Smooth muscle cell (in vitro differentiated cells): Measurements from ENCODE around the gene DACT2. TPM values are rescaled to one million over a fixed set of nuclear protein-coding genes. Genes with fewer than 3 reads are reported as not detected.

Source experiments
- DNase-seq: peaks from one replicate; lab custom pipeline; 2025; ENCODE audit not compliant: unreplicated experiment; lab: John Stamatoyannopoulos, UW
- H2AFZ ChIP-seq: fragments of 200-600 bp; sonication (generic); 2 replicates; pipeline ENCODE4 v1.6.0; 2016; ENCODE audit warnings: antibody characterized with exemption, low read depth, mild to moderate bottlenecking
- H3F3A ChIP-seq: fragments of 200-600 bp; sonication (generic); 2 replicates; pipeline ENCODE4 v1.6.0; 2017; ENCODE audit warnings: antibody characterized with exemption, low read depth
- H3K27ac ChIP-seq: fragments of 200-600 bp; sonication (generic); 2 replicates; pipeline ENCODE4 v1.5.1; 2016; ENCODE audit warnings: low read depth, mild to moderate bottlenecking
- H3K27me3 ChIP-seq: fragments of 200-600 bp; sonication (generic); 2 replicates; pipeline ENCODE4 v1.6.1; 2016; ENCODE audit warnings: low read depth, mild to moderate bottlenecking
- H3K36me3 ChIP-seq: fragments of 200-600 bp; sonication (generic); 2 replicates; pipeline ENCODE4 v1.5.1; 2016; ENCODE audit warnings: low read depth
- H3K4me1 ChIP-seq: fragments of 200-600 bp; sonication (generic); 2 replicates; pipeline ENCODE4 v1.5.1; 2016; ENCODE audit warnings: low read depth
- H3K4me2 ChIP-seq: fragments of 200-600 bp; sonication (generic); 2 replicates; pipeline ENCODE4 v1.6.0; 2016; ENCODE audit warnings: mild to moderate bottlenecking
- H3K4me3 ChIP-seq: fragments of 200-600 bp; sonication (generic); 2 replicates; pipeline ENCODE4 v1.5.1; 2016; ENCODE audit warnings: mild to moderate bottlenecking
- H3K79me2 ChIP-seq: fragments of 200-600 bp; sonication (generic); 2 replicates; pipeline ENCODE4 v1.6.0; 2016; ENCODE audit warnings: low read depth, mild to moderate bottlenecking
- H3K9ac ChIP-seq: fragments of 200-600 bp; sonication (generic); 2 replicates; pipeline ENCODE4 v1.6.0; 2016; ENCODE audit warnings: low read depth
- H3K9me3 ChIP-seq: fragments of 200-600 bp; sonication (generic); replicated peaks from 2 replicates; pipeline ENCODE4 v1.5.1; 2016; ENCODE audit warnings: low read depth
- H4K20me1 ChIP-seq: fragments of 200-600 bp; sonication (generic); 2 replicates; pipeline ENCODE4 v1.6.0; 2016; ENCODE audit warnings: low read depth
- CTCF ChIP-seq: fragments of 200-600 bp; sonication (generic); IDR thresholded peaks from 2 replicates; pipeline ENCODE4 v1.5.1; 2017; ENCODE audit warnings: borderline replicate concordance, mild to moderate bottlenecking, antibody characterized with exemption; ENCODE audit not compliant: insufficient read depth, poor library complexity, severe bottlenecking
- WGBS: methylation state at CpG from one replicate; pipeline ENCODE4 v1.1.7; 2016; ENCODE audit warnings: low lambda C conversion rate; 5-methylcytosine and 5-hydroxymethylcytosine counted together
- polyA plus RNA-seq: library from polyadenylated mRNA; unstranded; fragments of >200 nt; fragmentation: Nextera tagmentation; extraction: Ambion mirVana; gene quantifications from 2 replicates; pipeline ENCODE4 v1.2.1, GENCODE V29; 2016
- total RNA-seq: library from RNA; depleted of rRNA; stranded (reverse); fragments of >200 nt; gene quantifications from 2 replicates; pipeline ENCODE4 v1.2.3, GENCODE V29; 2014

DACT2 gene
- total and polyA plus RNA-seq, 2 experiments from 2014 or later, result 0.06 to 0.18 TPM

GRCh38 chr6:168333989-168334388 is 14.4 kb upstream of the DACT2 start:
- H3K4me1 ChIP-seq, result peaks cover 8% of the 10 kb centered on the region
- no peaks in the 10 kb centered on the region for H4K20me1 ChIP-seq
- no peaks in the 10 kb centered on the region for H3K79me2 ChIP-seq
- H3K4me3 ChIP-seq, result no peak overlapping the region
- no peaks in the 10 kb centered on the region for H3K9me3 ChIP-seq
- no peak for DNase-seq
- TF ChIP-seq CTCF, result no peak
- H3K9ac ChIP-seq, result no peak overlapping the region
- H3K27ac ChIP-seq, result no peak overlapping the region
- WGBS, result 90% methylated on average over 9 of the region's 9 CpGs
- H3F3A ChIP-seq, result no peaks in the 10 kb centered on the region
- H3K36me3 ChIP-seq, result no peaks in the 10 kb centered on the region
- H2AFZ ChIP-seq, result no peak overlapping the region
- H3K27me3 ChIP-seq, result peaks cover 63% of the 10 kb centered on the region
- no peak overlapping the region for H3K4me2 ChIP-seq

- H3K4me1 ChIP-seq, result peaks cover 8% of the 10 kb centered on the region
- H3K79me2 ChIP-seq, result no peaks in the 10 kb centered on the region
- no peak for DNase-seq
- H3K27ac ChIP-seq, result no peak overlapping the region
- H3K9ac ChIP-seq, result no peak overlapping the region
- no peaks in the 10 kb centered on the region for H3F3A ChIP-seq
- no peaks in the 10 kb centered on the region for H3K9me3 ChIP-seq
- no peak overlapping the region for H3K4me3 ChIP-seq
- no peak for TF ChIP-seq CTCF
- H4K20me1 ChIP-seq, result no peaks in the 10 kb centered on the region
- WGBS, result 67% methylated on average over 9 of the region's 9 CpGs
- no peak overlapping the region for H2AFZ ChIP-seq
- peaks cover 63% of the 10 kb centered on the region for H3K27me3 ChIP-seq
- no peaks in the 10 kb centered on the region for H3K36me3 ChIP-seq
- no peak overlapping the region for H3K4me2 ChIP-seq
These were observed 13.9 kb upstream of the DACT2 start for GRCh38 chr6:168333491-168333890.

DNA sequence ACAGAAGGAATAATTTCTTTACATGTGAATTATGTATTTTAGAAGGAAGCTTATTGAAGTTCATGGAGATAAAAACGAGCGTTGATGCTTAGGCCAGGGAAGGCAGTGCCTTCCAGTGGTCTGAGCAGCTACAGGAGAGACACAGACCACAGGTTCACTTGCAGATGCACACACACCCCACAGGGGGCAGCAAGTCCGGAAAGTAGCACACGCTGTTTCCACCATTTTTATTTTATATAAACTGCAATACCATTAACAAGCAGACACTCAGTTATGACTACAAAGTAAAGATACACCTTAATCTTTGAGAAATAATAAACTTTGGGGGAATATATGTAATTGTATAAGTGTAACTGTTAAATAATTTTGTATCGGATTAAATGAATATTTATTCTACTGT is 13.5 kb upstream of the DACT2 start:
- no peak overlapping the region for H2AFZ ChIP-seq
- H3K4me1 ChIP-seq, result peaks cover 8% of the 10 kb centered on the region
- H3K9ac ChIP-seq, result no peak overlapping the region
- no peak overlapping the region for H3K4me3 ChIP-seq
- H4K20me1 ChIP-seq, result no peaks in the 10 kb centered on the region
- H3K4me2 ChIP-seq, result no peak overlapping the region
- 78% methylated on average over 5 of the region's 5 CpGs for WGBS
- H3K79me2 ChIP-seq, result no peaks in the 10 kb centered on the region
- no peaks in the 10 kb centered on the region for H3K9me3 ChIP-seq
- H3K27ac ChIP-seq, result no peak overlapping the region
- no peak for DNase-seq
- H3K27me3 ChIP-seq, result peaks cover 63% of the 10 kb centered on the region
- H3K36me3 ChIP-seq, result no peaks in the 10 kb centered on the region
- TF ChIP-seq CTCF, result peak; percentile 50
- no peaks in the 10 kb centered on the region for H3F3A ChIP-seq

DNA sequence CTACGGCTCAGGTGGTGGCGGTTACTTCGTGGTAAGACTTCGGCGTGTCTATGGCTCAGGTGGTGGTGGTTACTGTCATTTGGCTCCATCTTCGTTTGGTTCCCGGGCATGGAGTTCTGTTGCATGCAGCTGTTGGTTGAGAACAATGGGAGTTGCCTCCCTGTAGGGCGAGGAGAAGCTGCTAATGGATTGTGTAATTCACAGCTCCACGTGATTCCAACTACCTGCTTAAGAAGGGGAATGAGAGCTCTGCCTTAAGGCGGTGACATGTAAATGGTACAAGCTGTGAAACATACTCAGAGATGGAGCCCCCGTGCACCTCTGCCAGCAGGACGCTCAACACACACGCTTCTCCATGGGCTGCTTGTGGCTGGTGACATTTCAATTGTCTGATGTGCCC is 12.4 kb upstream of the DACT2 start:
- H3K27ac ChIP-seq, result no peak overlapping the region

More for the DNA sequence above, 12.4 kb upstream of the DACT2 start:
- no peak for DNase-seq
- Histone ChIP-seq H3F3A (no peaks in the 10 kb centered on the region), H2AFZ (no peak overlapping the region), H3K4me3 (no peak overlapping the region), H3K79me2 (no peaks in the 10 kb centered on the region), H3K27me3 (peaks cover 57% of the 10 kb centered on the region), H3K9ac (no peak overlapping the region), H3K4me1 (peaks cover 12% of the 10 kb centered on the region), H3K9me3 (no peaks in the 10 kb centered on the region), H4K20me1 (no peaks in the 10 kb centered on the region), H3K36me3 (no peaks in the 10 kb centered on the region), H3K4me2 (no peak overlapping the region)
- 50% methylated on average over 13 of the region's 13 CpGs for WGBS
- no peak for TF ChIP-seq CTCF
